Measurements from ENCODE around the gene TRIM32.

- TF ChIP-seq ARNT (IDR thresholded peaks at IDR 0.05) (no peak), FOXK2 (IDR thresholded peaks at IDR 0.05) (no peak)
Observed at GRCh38 chr9:116715751-116716150, 28.6 kb downstream of the TRIM32 start.

All from HEK293T (cell line).